OCI-LY7 (cell line): Measurements from ENCODE around the gene GAP43.

Experiments
- CTCF ChIP-seq: fragments of 200-600 bp; sonication (generic); conservative IDR thresholded peaks from 2 replicates; pipeline ENCODE4 v1.5.1; 2014; ENCODE audit warnings: mild to moderate bottlenecking, antibody characterized with exemption, low read length, moderate library complexity, mixed read lengths
- EZH2phosphoT487 ChIP-seq: fragments of 200-600 bp; sonication (generic); IDR thresholded peaks from 2 replicates; pipeline ENCODE4 v1.6.1; 2018; ENCODE audit warnings: low read depth, borderline replicate concordance, mild to moderate bottlenecking, mixed run types, antibody characterized with exemption, low read length, moderate library complexity, mixed read lengths

DNA sequence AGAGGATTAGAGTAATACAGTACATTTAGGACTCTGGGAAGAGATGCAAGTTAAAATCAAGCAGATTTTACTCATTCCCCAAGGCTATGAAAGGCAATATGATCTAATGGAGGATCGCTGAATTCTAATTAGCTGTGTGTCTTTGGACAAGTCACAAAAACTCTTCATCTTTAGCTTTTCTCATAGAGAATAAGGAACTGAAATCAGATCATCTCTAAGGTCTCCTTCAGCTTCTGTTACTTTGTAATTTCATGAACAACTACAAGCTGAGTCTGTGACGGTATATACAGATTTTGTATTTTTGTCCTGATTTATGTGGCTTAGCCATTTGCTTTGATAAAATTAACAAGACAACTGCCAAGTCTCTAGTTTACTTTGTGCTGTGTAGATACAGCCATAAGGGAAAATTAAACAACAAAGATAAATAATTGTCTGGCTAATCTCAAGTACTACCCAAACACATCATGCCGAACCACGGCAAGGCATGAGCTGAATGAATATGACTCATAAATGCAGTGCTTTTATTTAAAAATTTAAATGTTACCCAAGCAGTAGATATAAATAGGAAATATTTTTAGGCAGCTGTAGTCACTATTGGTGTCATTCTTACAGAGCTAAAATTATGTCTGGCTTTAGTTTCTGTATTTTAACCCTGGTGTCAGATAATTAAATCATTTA is 81.5 kb downstream of the GAP43 start:
- TF ChIP-seq CTCF (no peak), EZH2phosphoT487 (no peak)
